ENCODE results near the gene SOX14.

SOX14 gene

GRCh38 chr3:137789236-137789635 is 25.1 kb downstream of the SOX14 start:
- ATAC-seq: no peak
- TF ChIP-seq ISL1 (CRISPR knock-in tag; IDR thresholded peaks at IDR 0.05) (peak; percentile 17; the same call in 1 of the 2 replicates), PPARA (CRISPR knock-in tag; IDR thresholded peaks at IDR 0.05; ENCODE audit: borderline replicate concordance) (no peak)

DNA sequence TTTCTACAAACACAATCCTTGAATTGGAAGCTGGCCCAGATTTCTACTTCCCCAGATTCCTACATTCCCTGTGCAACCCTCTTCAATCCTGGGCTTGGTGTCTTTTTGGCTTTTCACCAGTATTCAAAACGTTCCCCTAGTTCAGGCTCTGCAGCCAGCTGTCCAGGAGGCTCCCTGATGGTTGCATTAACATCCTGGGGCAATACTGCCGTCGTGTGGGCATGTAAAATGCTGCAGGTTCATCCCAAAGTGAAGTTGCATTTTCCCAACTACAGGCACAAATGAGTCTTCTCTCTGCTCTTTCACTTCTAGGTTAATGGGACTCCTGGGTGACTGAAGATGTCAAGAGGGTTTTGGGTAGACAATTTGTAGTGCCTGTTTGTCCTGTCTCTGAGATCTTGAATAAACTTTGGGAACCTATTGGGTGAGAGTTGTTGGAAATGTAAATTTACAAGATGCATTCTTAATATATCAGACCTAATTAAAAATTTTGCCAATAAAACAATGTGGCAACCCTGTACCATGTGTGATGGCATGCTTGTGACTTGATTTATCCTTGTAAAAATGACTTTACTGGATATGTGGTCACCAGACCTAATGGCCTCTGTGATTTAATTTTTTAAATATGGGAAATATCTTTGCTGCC is 28.6 kb downstream of the SOX14 start:
- no peak for TF ChIP-seq TCF4 (CRISPR knock-in tag; IDR thresholded peaks at IDR 0.05; ENCODE audit: borderline replicate concordance)
- TF ChIP-seq GLIS3 (CRISPR knock-in tag; IDR thresholded peaks at IDR 0.05): no peak
- TF ChIP-seq ZNF565 (CRISPR knock-in tag; conservative IDR thresholded peaks at IDR 0.05; ENCODE audit: low read depth): no peak
- TF ChIP-seq CSRNP3 (CRISPR knock-in tag; IDR thresholded peaks at IDR 0.05): no peak
- TF ChIP-seq ZNF8 (CRISPR knock-in tag; IDR thresholded peaks at IDR 0.05): no peak
- no peak for TF ChIP-seq OSR1 (CRISPR knock-in tag; IDR thresholded peaks at IDR 0.05)
- no peak for TF ChIP-seq TSHZ2 (CRISPR knock-in tag; IDR thresholded peaks at IDR 0.05)
- TF ChIP-seq, protein P1, sequence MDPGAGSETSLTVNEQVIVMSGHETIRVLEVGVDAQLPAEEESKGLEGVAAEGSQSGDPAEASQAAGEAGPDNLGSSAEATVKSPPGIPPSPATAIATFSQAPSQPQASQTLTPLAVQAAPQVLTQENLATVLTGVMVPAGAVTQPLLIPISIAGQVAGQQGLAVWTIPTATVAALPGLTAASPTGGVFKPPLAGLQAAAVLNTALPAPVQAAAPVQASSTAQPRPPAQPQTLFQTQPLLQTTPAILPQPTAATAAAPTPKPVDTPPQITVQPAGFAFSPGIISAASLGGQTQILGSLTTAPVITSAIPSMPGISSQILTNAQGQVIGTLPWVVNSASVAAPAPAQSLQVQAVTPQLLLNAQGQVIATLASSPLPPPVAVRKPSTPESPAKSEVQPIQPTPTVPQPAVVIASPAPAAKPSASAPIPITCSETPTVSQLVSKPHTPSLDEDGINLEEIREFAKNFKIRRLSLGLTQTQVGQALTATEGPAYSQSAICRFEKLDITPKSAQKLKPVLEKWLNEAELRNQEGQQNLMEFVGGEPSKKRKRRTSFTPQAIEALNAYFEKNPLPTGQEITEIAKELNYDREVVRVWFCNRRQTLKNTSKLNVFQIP (CRISPR knock-in tag; IDR thresholded peaks at IDR 0.05; ENCODE audit: borderline replicate concordance, low read depth): no peak
- no peak for TF ChIP-seq RARB (CRISPR knock-in tag; IDR thresholded peaks at IDR 0.05)
- TF ChIP-seq ZNF70 (CRISPR knock-in tag; IDR thresholded peaks at IDR 0.05): no peak
- TF ChIP-seq PATZ1 (CRISPR knock-in tag; IDR thresholded peaks at IDR 0.05; ENCODE audit: borderline replicate concordance): no peak
- TF ChIP-seq ZFP30 (CRISPR knock-in tag; IDR thresholded peaks at IDR 0.05): no peak
- no peak for TF ChIP-seq CSDC2 (CRISPR knock-in tag; IDR thresholded peaks at IDR 0.05)
- TF ChIP-seq, protein P2, sequence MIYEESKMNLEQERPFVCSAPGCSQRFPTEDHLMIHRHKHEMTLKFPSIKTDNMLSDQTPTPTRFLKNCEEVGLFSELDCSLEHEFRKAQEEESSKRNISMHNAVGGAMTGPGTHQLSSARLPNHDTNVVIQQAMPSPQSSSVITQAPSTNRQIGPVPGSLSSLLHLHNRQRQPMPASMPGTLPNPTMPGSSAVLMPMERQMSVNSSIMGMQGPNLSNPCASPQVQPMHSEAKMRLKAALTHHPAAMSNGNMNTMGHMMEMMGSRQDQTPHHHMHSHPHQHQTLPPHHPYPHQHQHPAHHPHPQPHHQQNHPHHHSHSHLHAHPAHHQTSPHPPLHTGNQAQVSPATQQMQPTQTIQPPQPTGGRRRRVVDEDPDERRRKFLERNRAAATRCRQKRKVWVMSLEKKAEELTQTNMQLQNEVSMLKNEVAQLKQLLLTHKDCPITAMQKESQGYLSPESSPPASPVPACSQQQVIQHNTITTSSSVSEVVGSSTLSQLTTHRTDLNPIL (CRISPR knock-in tag; IDR thresholded peaks at IDR 0.05; ENCODE audit: low read depth): no peak
- ATAC-seq: peak; percentile 49; the same call in 2 of the 3 replicates

DNA sequence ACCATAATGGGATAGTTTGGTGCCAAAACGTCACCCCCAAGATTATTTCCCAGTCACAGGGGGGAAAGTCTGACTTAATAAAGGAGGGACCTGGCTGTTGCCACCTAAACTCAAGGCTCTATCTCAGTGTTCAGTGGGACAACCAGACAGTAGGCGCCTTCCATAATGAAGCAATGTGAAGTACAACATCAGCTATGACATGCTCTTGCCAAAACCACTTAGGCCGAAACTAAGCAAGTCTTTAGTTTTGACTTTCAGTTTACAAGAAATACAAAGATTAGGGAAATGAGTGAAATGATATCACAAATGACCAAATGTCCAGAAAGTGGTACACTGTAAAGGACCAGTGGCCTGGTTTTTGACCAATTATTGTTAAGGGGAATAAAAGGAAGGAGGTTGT is 32.9 kb downstream of the SOX14 start:
- no peak for TF ChIP-seq OSR1 (CRISPR knock-in tag; IDR thresholded peaks at IDR 0.05)
- no peak for TF ChIP-seq TCF4 (CRISPR knock-in tag; IDR thresholded peaks at IDR 0.05; ENCODE audit: borderline replicate concordance)
- no peak for TF ChIP-seq ZNF70 (CRISPR knock-in tag; IDR thresholded peaks at IDR 0.05)
- TF ChIP-seq ZNF8 (CRISPR knock-in tag; IDR thresholded peaks at IDR 0.05): no peak
- TF ChIP-seq TOX (CRISPR knock-in tag; IDR thresholded peaks at IDR 0.05; ENCODE audit: borderline replicate concordance): no peak
- no peak for TF ChIP-seq RARB (CRISPR knock-in tag; IDR thresholded peaks at IDR 0.05)
- TF ChIP-seq GLIS3 (CRISPR knock-in tag; IDR thresholded peaks at IDR 0.05): no peak
- ATAC-seq: no peak

DNA sequence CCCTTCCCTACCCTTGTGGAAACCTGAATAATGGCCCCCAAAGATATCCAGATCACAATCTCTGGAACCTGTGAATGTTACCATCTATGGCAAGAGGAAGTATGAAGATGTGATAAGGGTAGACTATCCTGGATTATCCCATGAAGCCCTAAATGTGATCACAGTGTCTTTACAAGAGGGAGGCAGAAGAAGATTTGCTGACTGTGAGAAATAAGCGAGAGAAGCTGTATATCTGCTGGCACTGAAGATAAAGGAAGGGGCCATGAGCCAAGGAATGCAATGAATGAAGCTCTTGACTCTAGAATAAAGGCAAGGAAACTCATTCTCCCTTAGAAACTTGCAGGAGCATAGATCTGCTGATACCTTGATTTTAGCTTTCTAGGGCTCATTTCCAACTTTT is 39.1 kb downstream of the SOX14 start:
- ATAC-seq: no peak
- TF ChIP-seq ESRRG (CRISPR knock-in tag; IDR thresholded peaks at IDR 0.05) (no peak), ZNF565 (CRISPR knock-in tag; conservative IDR thresholded peaks at IDR 0.05; ENCODE audit: low read depth) (no peak), SNAI2 (CRISPR knock-in tag; IDR thresholded peaks at IDR 0.05) (no peak), ARNTL (CRISPR knock-in tag; IDR thresholded peaks at IDR 0.05; ENCODE audit: borderline replicate concordance, low read depth) (no peak), RARB (CRISPR knock-in tag; IDR thresholded peaks at IDR 0.05) (no peak), CSRNP3 (CRISPR knock-in tag; IDR thresholded peaks at IDR 0.05) (no peak), ZFP30 (CRISPR knock-in tag; IDR thresholded peaks at IDR 0.05) (no peak), CSDC2 (CRISPR knock-in tag; IDR thresholded peaks at IDR 0.05) (no peak), ZNF8 (CRISPR knock-in tag; IDR thresholded peaks at IDR 0.05) (no peak), PATZ1 (CRISPR knock-in tag; IDR thresholded peaks at IDR 0.05; ENCODE audit: borderline replicate concordance) (no peak), TCF4 (CRISPR knock-in tag; IDR thresholded peaks at IDR 0.05; ENCODE audit: borderline replicate concordance) (no peak), PPARA (CRISPR knock-in tag; IDR thresholded peaks at IDR 0.05; ENCODE audit: borderline replicate concordance) (no peak)
- TF ChIP-seq, protein P2 (CRISPR knock-in tag; IDR thresholded peaks at IDR 0.05; ENCODE audit: low read depth): no peak

All from SK-N-SH treated with all-trans-retinoic acid at 6 μM for 48 hours (cell line).